ENCODE data around the gene PTPRR. TPM values are rescaled to one million over a fixed set of nuclear protein-coding genes. Genes with fewer than 3 reads are reported as not detected.

The PTPRR gene
- total RNA-seq, 2 experiments from 2014 or later, result not detected

GRCh38 chr12:70796989-70797388, 123.5 kb downstream of the PTPRR start:
- Histone ChIP-seq H3K27ac (ENCODE audit: low read depth in 1 of 2, low read length in 2 of 2) (no peak overlapping the region), H3K36me3 (ENCODE audit: insufficient read depth, low read length) (no peaks in the 10 kb centered on the region), H3K4me1 (ENCODE audit: insufficient read depth, low read length) (no peaks in the 10 kb centered on the region), H3K4me3 (ENCODE audit: low read length) (no peak overlapping the region), H3K9me3 (ENCODE audit: control insufficient read depth in 1 of 2, insufficient read depth in 1 of 2, low read length in 2 of 2) (peaks cover 0 to 3% of the 10 kb centered on the region in 2 experiments), H3K27me3 (ENCODE audit: control insufficient read depth in 1 of 2, insufficient read depth in 2 of 2, low read length in 2 of 2) (no peaks in the 10 kb centered on the region)
- no peaks in the 10 kb centered on the region for H3K36me3 Mint-ChIP-seq (ENCODE audit: low read depth)
- CTCF ChIA-PET, result no interaction called here
- H3K27me3 Mint-ChIP-seq, result peaks cover 7% of the 10 kb centered on the region
- ATAC-seq (ENCODE audit: poor library complexity), result no peak
- H3K4me3 Mint-ChIP-seq, result no peak overlapping the region
- intact Hi-C loops (cut with DNase I, micrococcal nuclease), result no loop called here
- no peak overlapping the region for H3K27ac Mint-ChIP-seq
- no peak for TF ChIP-seq CTCF (IDR thresholded peaks at IDR 0.05)
- POLR2A ChIA-PET, result no interaction called here
- peaks cover 2% of the 10 kb centered on the region for H3K9me3 Mint-ChIP-seq
- H3K4me1 Mint-ChIP-seq (ENCODE audit: low read depth), result no peaks in the 10 kb centered on the region
- DNase-seq, result no peak

GRCh38 chr12:70795608-70796007, 124.9 kb downstream of the PTPRR start:
- CTCF ChIA-PET, result no interaction called here
- DNase-seq, result no peak

GRCh38 chr12:70794131-70794530, 126.4 kb downstream of the PTPRR start:
- Mint-ChIP-seq H3K4me1 (ENCODE audit: low read depth) (no peaks in the 10 kb centered on the region), H3K27ac (no peak overlapping the region), H3K36me3 (ENCODE audit: low read depth) (no peaks in the 10 kb centered on the region), H3K9me3 (peaks cover 2% of the 10 kb centered on the region), H3K27me3 (peaks cover 7% of the 10 kb centered on the region), H3K4me3 (no peak overlapping the region)
- no peak for TF ChIP-seq CTCF (IDR thresholded peaks at IDR 0.05)
- Histone ChIP-seq H3K36me3 (ENCODE audit: insufficient read depth, low read length) (no peaks in the 10 kb centered on the region), H3K27ac (ENCODE audit: low read depth in 1 of 2, low read length in 2 of 2) (no peak overlapping the region), H3K9me3 (ENCODE audit: control insufficient read depth in 1 of 2, insufficient read depth in 1 of 2, low read length in 2 of 2) (peaks cover 0 to 3% of the 10 kb centered on the region in 2 experiments), H3K4me1 (ENCODE audit: insufficient read depth, low read length) (no peaks in the 10 kb centered on the region), H3K4me3 (ENCODE audit: low read length) (no peak overlapping the region), H3K27me3 (ENCODE audit: control insufficient read depth in 1 of 2, insufficient read depth in 2 of 2, low read length in 2 of 2) (no peaks in the 10 kb centered on the region)
- DNase-seq, result no peak
- ChIA-PET CTCF (no interaction called here), POLR2A (no interaction called here)
- intact Hi-C loops (cut with DNase I, micrococcal nuclease), result no loop called here
- no peak for ATAC-seq (ENCODE audit: poor library complexity)

More at GRCh38 chr12:70795608-70796007, 124.9 kb downstream of the PTPRR start:
- H3K9me3 ChIP-seq (ENCODE audit: control insufficient read depth in 1 of 2, insufficient read depth in 1 of 2, low read length in 2 of 2), result peaks cover 0 to 3% of the 10 kb centered on the region in 2 experiments
- Mint-ChIP-seq H3K27ac (no peak overlapping the region), H3K9me3 (peaks cover 2% of the 10 kb centered on the region), H3K36me3 (ENCODE audit: low read depth) (no peaks in the 10 kb centered on the region), H3K27me3 (peaks cover 7% of the 10 kb centered on the region), H3K4me1 (ENCODE audit: low read depth) (no peaks in the 10 kb centered on the region), H3K4me3 (no peak overlapping the region)
- H3K4me1 ChIP-seq (ENCODE audit: insufficient read depth, low read length), result no peaks in the 10 kb centered on the region
- intact Hi-C loops (cut with DNase I, micrococcal nuclease), result no loop called here
- H3K36me3 ChIP-seq (ENCODE audit: insufficient read depth, low read length), result no peaks in the 10 kb centered on the region
- H3K4me3 ChIP-seq (ENCODE audit: low read length), result no peak overlapping the region
- no peak for ATAC-seq (ENCODE audit: poor library complexity)
- TF ChIP-seq CTCF (IDR thresholded peaks at IDR 0.05), result no peak
- no peak overlapping the region for H3K27ac ChIP-seq (ENCODE audit: low read depth in 1 of 2, low read length in 2 of 2)
- POLR2A ChIA-PET, result no interaction called here
- H3K27me3 ChIP-seq (ENCODE audit: control insufficient read depth in 1 of 2, insufficient read depth in 2 of 2, low read length in 2 of 2), result no peaks in the 10 kb centered on the region
